ENCODE results near the gene TMEM51.

Gene TMEM51

GRCh38 chr1:15177710-15178166 is 24.2 kb downstream of the TMEM51 start:
- no peak for DNase-seq (ENCODE audit: low read depth in 2 of 2)

DNA sequence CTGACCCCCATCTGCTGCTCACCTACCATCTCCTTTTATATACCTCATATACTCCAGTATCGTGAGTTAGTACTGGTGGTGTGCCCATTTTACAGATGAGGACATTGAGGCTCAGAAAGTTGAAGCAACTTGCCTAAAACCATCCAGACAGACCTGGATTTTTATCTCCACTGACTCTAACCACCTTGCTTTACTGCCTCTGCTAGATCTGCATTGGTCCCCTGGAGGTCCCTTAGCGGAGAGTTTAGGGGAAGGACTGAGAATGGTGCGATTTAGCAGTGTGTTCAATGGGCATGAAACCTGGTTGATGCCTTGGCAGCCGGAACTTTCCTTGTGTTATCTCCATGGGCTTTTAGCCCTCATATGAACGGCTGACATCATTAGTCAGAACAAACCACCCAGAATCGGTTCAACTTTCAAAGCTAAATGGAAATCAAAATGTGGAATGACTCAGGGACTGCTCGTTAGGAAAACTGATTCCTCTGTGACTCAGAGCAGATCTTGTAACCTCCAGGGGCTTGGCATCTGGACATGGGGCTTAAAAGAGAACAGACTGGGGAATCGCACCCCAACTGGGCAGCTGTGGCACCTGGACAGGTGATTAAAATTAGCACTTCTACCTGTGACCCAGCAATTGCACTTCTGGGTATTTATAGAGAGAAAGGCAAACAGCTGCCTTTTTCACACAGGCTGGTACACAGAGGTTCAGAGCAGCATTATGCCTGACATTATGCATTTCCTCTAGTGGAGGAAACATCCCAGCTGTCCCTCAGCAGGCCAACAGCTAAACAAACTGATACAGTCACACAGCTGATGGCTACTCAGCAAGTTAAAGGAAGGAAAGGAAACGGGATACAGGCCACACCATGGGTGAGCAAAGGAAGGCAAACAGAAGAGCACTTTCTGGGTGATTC is 25.3 kb downstream of the TMEM51 start:
- no peak for DNase-seq (ENCODE audit: low read depth in 2 of 2)

DNA sequence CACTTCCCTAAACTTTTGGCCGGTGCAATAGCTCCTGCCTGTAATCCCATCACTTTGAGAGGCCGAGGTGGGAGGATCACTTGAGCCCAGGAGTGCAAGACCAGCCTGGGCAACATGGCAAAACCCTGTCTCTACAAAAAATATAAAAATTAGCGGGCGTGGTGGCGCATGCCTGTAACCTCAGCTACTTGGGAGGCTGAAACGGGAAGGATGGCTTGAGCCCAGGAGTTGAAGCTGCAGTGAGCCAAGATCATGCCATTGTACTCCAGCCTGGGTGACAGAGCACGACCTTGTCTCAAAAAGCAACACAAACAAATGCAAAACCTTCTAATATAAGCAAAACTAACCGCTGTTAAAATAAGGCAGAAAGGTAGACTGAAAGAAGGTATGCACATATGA is 25.9 kb downstream of the TMEM51 start:
- no peak for DNase-seq (ENCODE audit: low read depth in 2 of 2)

DNA sequence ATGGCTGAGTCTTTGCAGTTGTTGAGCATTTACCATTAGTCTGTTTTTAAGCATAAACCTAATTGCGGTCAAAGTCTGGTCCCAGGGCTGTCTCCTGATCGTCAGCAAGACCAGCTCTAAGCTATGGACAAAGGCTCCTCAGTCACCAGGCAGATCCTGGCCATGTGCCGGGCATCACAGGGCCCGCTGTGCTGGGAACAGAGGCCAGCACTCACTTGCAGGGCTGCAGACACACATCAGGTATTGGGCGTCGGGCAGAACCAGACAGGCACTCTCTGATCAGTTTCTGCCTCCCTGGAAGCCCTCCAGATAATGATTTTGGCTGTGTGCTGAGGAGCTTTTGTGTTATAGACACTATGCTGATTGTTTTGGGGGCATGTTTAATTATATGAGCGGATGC is 26.6 kb downstream of the TMEM51 start:
- DNase-seq (ENCODE audit: low read depth in 2 of 2) = no peak

DNA sequence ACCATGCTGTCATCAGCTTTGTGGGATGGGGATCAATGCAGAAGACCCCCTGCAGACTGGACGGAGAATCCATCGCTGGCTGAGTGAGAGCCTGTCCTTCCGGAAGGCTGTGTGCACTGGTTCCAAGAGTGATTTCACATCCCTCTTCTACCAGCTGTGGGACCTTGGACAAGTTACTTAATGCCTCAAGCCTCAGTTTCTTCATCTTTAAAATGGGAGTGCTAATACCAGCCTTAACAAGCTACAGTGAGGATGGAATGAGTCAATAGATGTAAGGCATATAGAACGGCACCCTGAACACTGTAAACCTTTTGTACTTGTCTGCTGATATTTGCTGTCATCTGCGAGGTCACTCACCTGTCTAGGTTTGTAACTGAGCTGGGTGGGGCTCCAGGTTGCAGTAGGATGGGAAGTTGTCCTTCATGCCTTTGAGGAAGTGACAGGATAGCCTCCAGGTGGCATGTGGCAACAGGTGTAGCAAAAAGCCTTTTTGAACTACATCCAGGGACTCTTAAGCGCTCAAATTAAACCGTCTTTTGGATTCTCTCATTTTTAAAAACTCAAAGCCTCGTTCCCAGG is 27.5 kb downstream of the TMEM51 start:
- DNase-seq (ENCODE audit: low read depth in 2 of 2) = no peak

DNA sequence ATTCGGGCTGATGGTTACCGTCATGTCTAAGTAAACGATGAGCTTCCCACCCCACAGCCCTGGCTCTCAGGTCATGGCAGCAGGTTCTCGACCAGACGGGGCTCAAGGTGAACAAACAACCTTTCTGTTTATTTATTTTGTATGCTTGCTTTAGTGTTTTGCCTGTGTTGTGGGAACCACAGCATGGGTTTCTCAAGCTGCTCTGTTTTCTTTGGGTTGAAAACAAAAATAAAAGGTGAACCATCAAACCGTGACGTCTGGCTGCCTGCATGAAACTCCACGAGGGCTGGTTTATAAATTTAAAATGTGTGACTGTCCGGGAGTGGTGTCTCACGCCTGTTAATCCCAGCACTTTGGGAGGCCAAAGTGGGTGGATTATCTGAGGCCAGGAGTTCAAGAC is 28.0 kb downstream of the TMEM51 start:
- no peak for DNase-seq (ENCODE audit: low read depth in 2 of 2)

DNA sequence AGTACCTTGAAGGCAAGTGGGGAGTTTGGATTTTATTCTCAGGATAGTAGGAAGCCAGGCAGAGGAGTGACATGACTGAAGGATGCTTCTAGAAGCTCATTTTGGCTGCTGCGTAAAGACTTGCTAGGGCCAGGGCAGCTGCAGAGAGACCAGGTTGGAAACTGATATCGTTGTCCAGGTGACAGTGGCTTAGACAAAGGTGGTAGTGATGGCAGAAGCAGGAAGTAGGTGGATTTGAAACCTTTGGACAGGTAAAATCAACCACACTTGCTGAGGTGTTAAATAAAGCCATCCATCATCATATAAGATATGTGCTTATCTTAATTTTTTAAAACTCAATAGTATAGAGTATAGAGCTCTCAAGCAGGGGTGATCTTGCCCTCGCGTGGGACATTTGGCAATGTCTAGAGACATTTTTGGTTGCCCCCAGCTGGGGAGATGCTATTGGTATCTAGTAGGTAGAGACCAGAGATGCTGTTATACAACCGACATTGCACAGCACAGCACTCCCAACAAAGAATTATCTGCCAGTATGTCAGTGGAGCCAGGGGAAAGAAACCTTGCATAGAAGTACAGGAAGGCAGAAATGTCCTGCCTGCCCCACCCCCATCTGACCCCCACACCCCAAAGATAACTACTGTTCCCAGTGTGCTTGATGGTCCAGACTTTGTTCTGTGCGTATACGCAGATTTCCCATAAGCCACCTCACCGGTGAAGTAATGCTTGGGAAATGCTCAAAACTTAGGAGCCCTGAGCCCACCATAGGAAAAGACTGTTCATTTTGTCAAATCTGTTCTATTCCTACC is 31.1 kb downstream of the TMEM51 start:
- no peak for DNase-seq (ENCODE audit: low read depth in 2 of 2)

- DNase-seq (ENCODE audit: low read depth in 2 of 2) = no peak
Observed at GRCh38 chr1:15185617-15186016, 32.1 kb downstream of the TMEM51 start.

DNA sequence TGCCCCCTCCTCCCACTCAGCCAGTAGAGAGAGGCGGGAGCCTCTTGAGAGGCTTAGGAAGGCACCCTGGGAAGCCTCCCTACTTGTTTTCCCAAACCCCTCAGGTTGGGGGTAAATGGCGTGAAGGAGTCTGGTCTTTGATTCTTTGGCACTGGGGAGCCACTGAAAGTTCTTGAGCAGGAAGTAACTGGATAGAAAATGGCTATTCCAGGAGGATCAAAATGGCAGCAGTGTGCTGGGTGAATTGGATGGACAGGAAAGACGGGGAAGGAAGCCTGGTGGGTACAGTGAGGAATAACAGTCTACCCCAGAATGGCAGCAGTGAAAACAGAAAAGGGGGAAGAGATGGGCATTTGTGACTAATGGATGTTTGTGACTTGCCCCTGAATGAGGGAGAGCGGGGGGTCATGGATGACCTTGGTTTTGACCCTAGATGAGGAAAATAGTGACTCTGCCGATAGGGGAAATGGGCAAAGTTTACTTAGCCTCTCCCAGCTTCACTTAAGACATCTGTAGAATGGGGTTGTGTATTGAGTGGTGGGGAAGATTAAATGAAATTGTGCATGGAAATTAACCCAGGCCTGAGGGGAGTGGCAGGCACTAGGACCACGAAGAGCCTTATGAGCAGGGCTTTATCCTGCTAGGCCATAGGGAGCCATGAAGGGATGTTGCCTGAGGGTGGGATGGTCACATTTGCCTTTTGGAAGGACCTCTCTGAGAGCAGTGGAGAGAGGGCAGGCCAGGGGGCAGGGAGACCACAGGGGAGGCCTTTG is 32.7 kb downstream of the TMEM51 start:
- no peak for DNase-seq (ENCODE audit: low read depth in 2 of 2)

GRCh38 chr1:15186846-15187151 is 33.3 kb downstream of the TMEM51 start:
- DNase-seq (ENCODE audit: low read depth in 2 of 2) = no peak

GRCh38 chr1:15187175-15188129 is 33.9 kb downstream of the TMEM51 start:
- no peak for DNase-seq (ENCODE audit: low read depth in 2 of 2)

- no peak for DNase-seq (ENCODE audit: low read depth in 2 of 2)
Observed at GRCh38 chr1:15188130-15188524, 34.6 kb downstream of the TMEM51 start.

DNA sequence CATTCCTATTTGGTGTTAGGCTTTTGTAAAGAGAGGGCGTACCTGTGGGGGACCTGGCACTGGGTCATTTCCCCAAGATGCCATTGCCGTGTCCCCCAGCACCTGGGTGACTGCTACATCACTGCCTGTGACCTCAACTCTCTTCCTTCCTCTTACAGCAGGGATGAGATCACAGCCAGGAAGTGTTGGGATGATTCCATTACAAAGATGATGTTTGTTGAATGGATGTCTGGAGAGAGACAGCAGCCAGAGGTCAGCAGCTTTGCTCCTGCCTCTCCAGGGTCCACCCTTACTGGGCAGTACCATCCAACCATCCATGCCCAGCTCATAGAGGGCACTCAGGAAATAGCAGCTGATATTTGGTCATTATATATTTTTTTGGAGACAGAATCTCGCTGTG is 35.1 kb downstream of the TMEM51 start:
- no peak for DNase-seq (ENCODE audit: low read depth in 2 of 2)

- no peak for DNase-seq (ENCODE audit: low read depth in 2 of 2)
Observed at GRCh38 chr1:15189692-15190370, 36.3 kb downstream of the TMEM51 start.

- DNase-seq (ENCODE audit: low read depth in 2 of 2) = no peak
Observed at GRCh38 chr1:15191267-15191666, 37.7 kb downstream of the TMEM51 start.

GRCh38 chr1:15191770-15192169 is 38.2 kb downstream of the TMEM51 start:
- no peak for DNase-seq (ENCODE audit: low read depth in 2 of 2)

- no peak for DNase-seq (ENCODE audit: low read depth in 2 of 2)
Observed at GRCh38 chr1:15192916-15193550, 39.5 kb downstream of the TMEM51 start.

- no peak for DNase-seq (ENCODE audit: low read depth in 2 of 2)
Observed at GRCh38 chr1:15195420-15196052, 42.0 kb downstream of the TMEM51 start.

- DNase-seq (ENCODE audit: low read depth in 2 of 2) = no peak
Observed at GRCh38 chr1:15196069-15196468, 42.5 kb downstream of the TMEM51 start.
